SU-DHL-6 (cell line): ENCODE results near the gene RGPD4.

ENCODE experiments used
- H2AFZ ChIP-seq: fragments of 200-600 bp; sonication (generic); 2 replicates; pipeline ENCODE4 v1.6.1; 2014; ENCODE audit warnings: low read depth, mild to moderate bottlenecking, moderate library complexity, mixed read lengths, antibody characterized with exemption, low read length; ENCODE audit not compliant: severe bottlenecking
- H3F3A ChIP-seq: fragments of 200-600 bp; shearing (Covaris generic); 2 replicates; pipeline ENCODE4 v1.6.0; 2016; ENCODE audit warnings: antibody characterized with exemption, mild to moderate bottlenecking; ENCODE audit not compliant: insufficient read depth
- H3K27ac ChIP-seq: fragments of 200-600 bp; sonication (generic); 2 replicates; pipeline ENCODE4 v1.5.1; 2016; ENCODE audit warnings: low read depth, mild to moderate bottlenecking, low read length, moderate library complexity, mixed read lengths
- H3K27me3 ChIP-seq: fragments of 200-600 bp; sonication (generic), shearing (Covaris generic); 2 replicates; pipeline ENCODE4 v1.6.0; 2014; ENCODE audit warnings: mild to moderate bottlenecking, low read length
- H3K36me3 ChIP-seq: fragments of 200-600 bp; sonication (generic); 2 replicates; pipeline ENCODE4 v1.6.1; 2014; ENCODE audit warnings: mild to moderate bottlenecking, low read length, mixed read lengths
- H3K4me2 ChIP-seq: fragments of 300-600, 200-600 bp; shearing (Covaris generic), sonication (generic); 2 replicates; pipeline ENCODE4 v1.6.0; 2014; ENCODE audit warnings: low read length, low read depth, mild to moderate bottlenecking; ENCODE audit not compliant: poor library complexity, severe bottlenecking
- H3K4me3 ChIP-seq: fragments of 200-600 bp; sonication (generic); 2 replicates; pipeline ENCODE4 v1.5.1; 2014; ENCODE audit warnings: antibody characterized with exemption, low read length, mild to moderate bottlenecking, mixed read lengths; ENCODE audit not compliant: insufficient read depth, poor library complexity, severe bottlenecking
- H3K79me2 ChIP-seq: fragments of 200-600 bp; sonication (generic); 2 replicates; pipeline ENCODE4 v1.6.1; 2014; ENCODE audit warnings: mild to moderate bottlenecking, low read length, moderate library complexity; ENCODE audit not compliant: insufficient read depth
- H3K9ac ChIP-seq: fragments of 200-600 bp; sonication (generic); 2 replicates; pipeline ENCODE4 v1.7.0; 2014; ENCODE audit warnings: mild to moderate bottlenecking, low read length
- H3K9me2 ChIP-seq: fragments of 200-600 bp; sonication (generic); replicated peaks from 2 replicates; pipeline ENCODE4 v1.6.1; 2014; ENCODE audit warnings: low read length; ENCODE audit not compliant: insufficient read depth
- H3K9me3 ChIP-seq: fragments of 200-600 bp; sonication (generic); 2 replicates; pipeline ENCODE4 v1.6.1; 2014; ENCODE audit warnings: low read length, mixed read lengths; ENCODE audit not compliant: insufficient read depth
- H4K20me1 ChIP-seq: fragments of 200-600 bp; sonication (generic); 2 replicates; pipeline ENCODE4 v1.6.1; 2014; ENCODE audit warnings: low read depth, mild to moderate bottlenecking, antibody characterized with exemption, low read length, moderate library complexity, mixed read lengths
- CTCF ChIP-seq: fragments of 200-600 bp; sonication (generic); IDR thresholded peaks from one replicate; pipeline ENCODE4 v1.5.1; 2017; ENCODE audit warnings: antibody characterized with exemption, mild to moderate bottlenecking, low read length, moderate library complexity; ENCODE audit not compliant: insufficient read depth, poor library complexity, severe bottlenecking
- EZH2phosphoT487 ChIP-seq: fragments of 200-600 bp; sonication (generic), shearing (Covaris generic); conservative IDR thresholded peaks from 2 replicates; pipeline ENCODE4 v1.6.1; 2018; ENCODE audit warnings: mild to moderate bottlenecking, antibody characterized with exemption, low read length, moderate library complexity, mixed read lengths

RGPD4 gene

GRCh38 chr2:107807988-107808387 is 18.7 kb upstream of the RGPD4 start:
- H3K36me3 ChIP-seq = no peaks in the 10 kb centered on the region
- H3K27ac ChIP-seq = no peak overlapping the region
- no peaks in the 10 kb centered on the region for H3F3A ChIP-seq
- H3K79me2 ChIP-seq = no peaks in the 10 kb centered on the region
- no peak overlapping the region for H3K9ac ChIP-seq
- no peaks in the 10 kb centered on the region for H4K20me1 ChIP-seq
- H3K27me3 ChIP-seq = no peaks in the 10 kb centered on the region
- H3K4me3 ChIP-seq = no peak overlapping the region
- H2AFZ ChIP-seq = no peak overlapping the region
- H3K9me3 ChIP-seq = no peaks in the 10 kb centered on the region
- TF ChIP-seq CTCF = no peak
- no peak for TF ChIP-seq EZH2phosphoT487
- no peaks in the 10 kb centered on the region for H3K9me2 ChIP-seq
- no peak overlapping the region for H3K4me2 ChIP-seq

GRCh38 chr2:107808959-107809358 is 17.7 kb upstream of the RGPD4 start:
- H3K27me3 ChIP-seq = no peaks in the 10 kb centered on the region
- no peaks in the 10 kb centered on the region for H3K9me3 ChIP-seq
- H3K4me2 ChIP-seq = no peak overlapping the region
- H3F3A ChIP-seq = no peaks in the 10 kb centered on the region
- no peak overlapping the region for H2AFZ ChIP-seq
- no peaks in the 10 kb centered on the region for H4K20me1 ChIP-seq
- TF ChIP-seq CTCF (no peak), EZH2phosphoT487 (no peak)
- no peaks in the 10 kb centered on the region for H3K9me2 ChIP-seq
- no peak overlapping the region for H3K9ac ChIP-seq
- H3K79me2 ChIP-seq = no peaks in the 10 kb centered on the region
- H3K27ac ChIP-seq = no peak overlapping the region
- no peaks in the 10 kb centered on the region for H3K36me3 ChIP-seq
- no peak overlapping the region for H3K4me3 ChIP-seq

- H3K4me3 ChIP-seq = no peak overlapping the region
- no peaks in the 10 kb centered on the region for H3K9me3 ChIP-seq
- no peak overlapping the region for H3K9ac ChIP-seq
- no peak overlapping the region for H3K4me2 ChIP-seq
- no peaks in the 10 kb centered on the region for H3F3A ChIP-seq
- H2AFZ ChIP-seq = no peak overlapping the region
- H3K27me3 ChIP-seq = no peaks in the 10 kb centered on the region
- H3K9me2 ChIP-seq = no peaks in the 10 kb centered on the region
- TF ChIP-seq CTCF = no peak
- no peak for TF ChIP-seq EZH2phosphoT487
- H3K36me3 ChIP-seq = no peaks in the 10 kb centered on the region
- no peaks in the 10 kb centered on the region for H3K79me2 ChIP-seq
- no peak overlapping the region for H3K27ac ChIP-seq
- no peaks in the 10 kb centered on the region for H4K20me1 ChIP-seq
Observed at GRCh38 chr2:107809835-107810234, 16.9 kb upstream of the RGPD4 start.

- Histone ChIP-seq H3F3A (no peaks in the 10 kb centered on the region), H4K20me1 (no peaks in the 10 kb centered on the region), H3K79me2 (no peaks in the 10 kb centered on the region), H3K27ac (no peak overlapping the region), H3K4me3 (no peak overlapping the region), H2AFZ (no peak overlapping the region), H3K36me3 (no peaks in the 10 kb centered on the region), H3K9me2 (no peaks in the 10 kb centered on the region), H3K9ac (no peak overlapping the region), H3K27me3 (no peaks in the 10 kb centered on the region), H3K4me2 (no peak overlapping the region), H3K9me3 (no peaks in the 10 kb centered on the region)
- TF ChIP-seq CTCF = no peak
- no peak for TF ChIP-seq EZH2phosphoT487
Observed at GRCh38 chr2:107810734-107811133, 16.0 kb upstream of the RGPD4 start.
